HG03045 (cell line): Measurements from ENCODE around the gene DISC1.
"Not testable (repeated sequence)": the region's sequence is repeated elsewhere in the genome, so short reads cannot be mapped to it uniquely, and the experiment has no call there.

Source experiments
- ATAC-seq: cut with Tn5 transposase; IDR thresholded peaks from one replicate; pipeline ENCODE4 v1.9.1; 2021; ENCODE audit warnings: mild to moderate bottlenecking, moderate library complexity; ENCODE audit not compliant: unreplicated experiment

Gene DISC1

DNA sequence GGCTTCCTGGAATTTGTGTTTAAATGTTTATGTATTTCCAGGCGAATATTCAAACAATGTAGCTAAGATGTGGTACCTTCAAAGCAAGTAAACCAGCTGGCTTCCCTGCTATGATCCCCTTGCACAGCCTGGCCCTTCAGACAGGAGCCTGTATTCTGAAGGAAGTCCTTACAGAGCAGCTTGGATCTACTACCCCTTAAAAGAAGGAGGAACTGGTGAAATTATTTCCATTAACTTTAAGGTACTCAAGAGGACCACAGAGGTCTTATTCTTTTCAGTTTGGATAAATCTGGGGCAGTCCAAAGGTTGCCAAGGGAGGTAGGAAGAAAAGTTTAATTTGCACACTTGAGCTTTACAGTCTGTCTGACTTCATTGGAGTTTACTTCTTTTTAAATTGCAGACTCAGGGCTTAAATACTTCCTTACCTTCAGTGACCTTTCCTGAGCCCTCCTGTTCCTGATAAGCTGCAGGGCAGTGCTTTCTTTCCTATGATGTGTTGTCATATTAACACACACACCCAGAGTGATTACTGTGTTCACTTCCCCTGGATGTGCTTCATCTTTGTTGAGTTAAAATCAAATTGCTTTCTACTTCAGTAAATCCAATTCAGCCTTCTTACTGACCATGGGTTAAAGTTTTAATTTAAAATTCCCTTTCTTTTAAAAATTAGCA lies 40.5 kb downstream of the DISC1 start:
- no peak for ATAC-seq

DNA sequence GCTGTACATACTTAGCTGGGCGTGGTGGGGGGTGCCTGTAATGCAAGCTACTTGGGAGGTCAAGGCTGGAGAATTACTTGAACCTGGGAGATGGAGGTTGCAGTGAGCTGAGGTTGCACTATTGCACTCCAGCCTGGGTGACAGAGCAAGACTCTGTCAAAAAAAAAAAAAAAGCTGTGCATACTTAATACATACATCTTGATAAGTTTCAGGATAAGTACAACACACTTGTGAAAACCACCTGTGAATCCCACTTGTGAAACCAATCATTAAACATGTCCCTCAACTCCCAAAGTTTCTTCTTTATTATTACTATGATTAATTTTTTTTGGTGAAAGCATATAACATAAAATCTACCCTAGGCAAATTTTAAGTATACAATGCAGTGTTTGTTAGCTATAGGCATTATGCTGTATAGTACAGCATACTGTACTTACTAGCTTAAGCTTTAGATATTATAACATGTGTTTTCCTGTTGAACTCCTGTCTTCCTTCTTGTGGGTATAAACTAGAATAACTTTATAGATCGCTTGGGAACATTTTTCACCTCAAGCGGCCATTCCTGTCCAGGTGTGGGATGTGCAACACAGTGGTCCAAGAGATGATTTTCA lies 41.4 kb downstream of the DISC1 start:
- ATAC-seq = no peak

DNA sequence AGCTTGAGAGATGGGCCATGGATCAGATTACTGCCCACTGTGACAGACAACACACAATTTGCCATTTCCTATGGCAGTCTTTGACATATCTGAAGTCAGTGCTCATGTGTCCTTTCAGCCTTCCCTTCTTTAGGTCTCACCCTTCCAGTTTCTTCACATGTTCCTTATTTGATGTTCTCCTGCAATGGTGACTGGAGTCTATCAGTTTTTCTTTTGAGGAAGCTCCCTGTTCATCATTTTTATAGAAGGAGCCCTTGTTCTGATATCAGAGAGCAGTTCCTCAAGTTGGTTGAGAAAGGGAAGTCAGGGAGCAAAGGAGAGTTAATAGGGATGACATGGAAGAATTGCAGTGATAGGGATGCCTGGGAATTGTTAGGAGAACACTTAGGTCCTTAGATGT lies 42.2 kb downstream of the DISC1 start:
- ATAC-seq = no peak

DNA sequence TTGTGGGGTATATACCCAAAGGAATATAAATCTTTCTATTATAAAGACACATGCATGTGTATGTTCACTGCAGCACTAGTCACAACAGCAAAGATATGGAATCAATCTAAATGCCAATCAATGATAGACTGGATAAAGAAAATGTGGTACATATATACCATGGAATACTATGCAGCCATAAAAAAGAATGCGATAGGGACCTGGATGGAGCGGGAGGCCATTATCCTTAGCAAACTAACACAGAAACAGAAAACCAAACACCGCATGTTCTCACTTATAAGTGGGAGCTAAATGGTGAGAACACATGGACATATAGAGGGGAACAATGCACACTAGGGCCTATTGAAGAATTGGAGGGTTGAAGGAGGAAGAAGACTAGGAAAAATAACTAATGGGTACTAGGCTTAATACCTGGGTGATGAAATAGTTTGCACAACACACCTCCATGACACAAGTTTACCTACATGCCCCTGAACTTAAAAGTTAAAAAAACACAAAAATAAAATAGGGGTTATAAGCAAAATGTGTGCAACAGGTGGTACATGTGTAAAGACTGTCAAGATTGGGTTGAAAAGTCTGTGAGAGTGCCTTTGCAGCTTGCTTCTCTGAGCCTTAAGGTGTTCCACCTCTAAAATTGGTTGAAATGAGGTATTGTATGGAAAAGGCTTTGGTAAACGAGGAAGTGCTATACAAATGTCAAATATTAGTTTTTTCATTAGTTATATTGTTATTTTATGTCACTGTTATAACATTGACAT lies 43.5 kb downstream of the DISC1 start:
- not testable (repeated sequence) for ATAC-seq

DNA sequence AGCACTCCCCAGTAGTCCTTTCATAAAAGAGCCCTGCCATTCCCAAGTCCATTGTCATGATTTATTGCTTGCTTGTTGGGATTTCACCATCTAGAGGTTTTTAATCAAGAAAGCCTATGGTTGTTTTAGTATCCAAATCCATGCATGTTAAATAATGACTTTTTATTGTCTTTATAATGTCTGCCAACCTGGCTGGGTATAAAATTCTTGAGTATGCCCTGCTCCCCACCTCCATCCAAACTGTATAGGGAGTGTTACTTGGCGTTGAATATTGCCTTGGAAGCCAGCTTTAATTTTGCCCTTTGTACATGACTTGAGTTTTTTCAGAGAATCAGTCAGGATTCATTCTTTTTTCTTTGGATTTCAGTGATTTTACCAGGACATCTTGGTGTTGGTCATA lies 44.2 kb downstream of the DISC1 start:
- ATAC-seq = no peak

DNA sequence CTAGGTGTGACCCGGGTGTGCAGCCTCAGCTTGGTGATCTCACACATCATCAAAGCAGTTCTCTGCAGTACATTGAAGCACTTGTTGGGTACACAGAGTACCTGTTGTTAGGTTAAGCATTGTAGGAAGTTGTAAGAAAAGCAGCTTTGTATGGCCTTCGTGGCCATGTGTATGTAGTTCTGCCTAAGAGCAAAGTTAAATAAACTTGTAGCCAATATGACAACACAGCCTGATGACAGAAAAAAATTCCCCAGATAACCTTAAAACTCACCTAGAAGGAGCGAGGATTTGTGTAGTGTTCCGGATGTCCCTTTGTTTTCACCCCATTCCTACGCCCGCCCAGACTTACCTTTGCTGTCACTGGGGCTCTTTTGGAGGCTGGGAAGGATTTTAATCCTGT lies 48.0 kb downstream of the DISC1 start:
- no peak for ATAC-seq

DNA sequence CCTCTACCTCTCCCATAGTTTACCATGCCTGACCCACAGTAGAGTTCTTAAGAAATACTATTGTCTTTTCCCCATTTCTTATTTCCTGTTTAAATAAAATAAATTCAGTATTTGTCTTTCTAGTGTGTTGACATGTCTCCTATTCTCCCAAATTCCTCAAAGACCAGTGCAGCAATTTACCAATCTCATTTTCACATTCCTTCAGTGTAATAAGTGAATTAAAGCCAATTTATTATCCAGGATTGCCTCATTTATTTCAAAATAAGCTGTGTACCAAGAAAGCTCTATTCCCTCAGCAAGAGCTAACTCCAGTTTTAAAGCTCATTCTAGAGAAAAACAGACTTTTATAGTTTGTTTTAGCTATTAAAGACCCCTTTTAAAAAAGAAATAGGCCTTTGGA lies 49.9 kb downstream of the DISC1 start:
- ATAC-seq = no peak

DNA sequence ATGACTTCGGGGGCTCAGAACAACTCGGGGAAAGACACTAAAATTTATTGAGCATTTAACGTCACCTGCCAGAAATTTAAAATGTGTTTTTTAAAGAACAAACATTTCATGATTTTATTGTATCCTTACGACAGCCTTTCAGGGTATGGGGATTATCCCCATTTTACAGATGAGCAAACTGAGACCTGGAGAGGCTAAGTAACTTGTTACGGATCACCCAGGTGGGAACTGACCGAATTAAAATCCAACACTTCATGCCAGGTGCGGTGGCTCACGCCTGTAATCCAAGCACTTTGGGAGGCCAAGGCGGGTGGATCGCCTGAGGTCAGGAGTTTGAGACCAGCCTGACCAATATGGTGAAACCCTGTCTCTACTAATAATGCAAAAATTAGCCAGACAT lies 50.9 kb downstream of the DISC1 start:
- ATAC-seq = no peak

DNA sequence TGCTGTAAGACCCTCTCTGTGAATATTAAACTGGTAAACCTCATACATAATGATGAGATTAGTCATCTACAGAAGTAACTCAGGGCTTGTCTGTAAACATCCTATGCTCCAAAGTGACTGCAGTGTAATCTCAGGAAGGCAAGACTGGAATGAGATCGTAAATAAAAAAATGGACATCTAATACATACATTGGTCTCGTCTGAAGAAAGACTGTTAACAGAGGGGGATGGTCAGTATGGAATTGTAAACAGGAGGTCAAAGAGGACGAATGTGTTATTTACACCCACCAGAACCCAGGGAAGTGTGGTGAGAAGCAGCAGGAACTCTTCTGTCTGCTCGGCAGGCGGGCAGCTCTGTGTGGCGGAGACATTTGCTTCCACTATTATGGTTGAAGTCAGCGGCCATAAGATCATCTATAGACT lies 51.4 kb downstream of the DISC1 start:
- no peak for ATAC-seq

DNA sequence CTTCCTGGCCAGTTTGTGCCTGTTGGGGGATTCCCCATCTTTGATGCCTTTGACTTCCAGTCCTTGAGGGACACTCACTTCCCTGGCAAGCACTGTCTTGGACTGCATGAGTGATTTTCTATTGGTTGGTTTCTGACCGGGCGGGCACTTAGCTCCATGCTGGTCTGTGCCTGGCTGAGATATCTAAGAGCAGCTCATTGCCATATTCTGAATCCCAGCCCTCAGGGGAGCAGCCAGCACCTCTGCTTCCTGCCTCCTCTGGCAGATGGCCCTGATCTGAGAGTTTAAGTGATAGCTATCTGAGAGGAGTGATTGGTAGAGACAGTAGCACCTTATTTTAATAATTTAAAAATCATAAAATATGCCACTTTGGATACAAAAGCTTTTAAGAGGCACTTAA lies 52.5 kb downstream of the DISC1 start:
- ATAC-seq = no peak

DNA sequence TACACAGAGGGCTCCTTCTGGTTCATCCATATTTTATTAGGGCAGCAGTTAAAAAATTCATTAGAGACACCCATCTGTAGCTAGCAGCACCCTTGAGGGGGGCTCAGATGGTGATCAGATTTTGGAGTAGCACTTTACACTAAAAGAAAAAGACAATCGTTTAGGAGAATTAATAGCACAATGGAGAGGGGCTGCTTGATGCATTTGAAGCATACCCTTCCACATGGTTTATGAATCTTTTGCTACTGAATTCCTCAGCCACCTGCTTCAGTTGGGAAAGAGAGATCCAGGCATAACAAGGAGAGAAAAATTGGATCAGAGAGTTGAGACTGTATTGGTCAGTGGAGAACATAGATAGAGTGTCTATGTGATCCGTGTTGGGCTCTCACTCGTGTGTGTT lies 54.4 kb downstream of the DISC1 start:
- no peak for ATAC-seq

DNA sequence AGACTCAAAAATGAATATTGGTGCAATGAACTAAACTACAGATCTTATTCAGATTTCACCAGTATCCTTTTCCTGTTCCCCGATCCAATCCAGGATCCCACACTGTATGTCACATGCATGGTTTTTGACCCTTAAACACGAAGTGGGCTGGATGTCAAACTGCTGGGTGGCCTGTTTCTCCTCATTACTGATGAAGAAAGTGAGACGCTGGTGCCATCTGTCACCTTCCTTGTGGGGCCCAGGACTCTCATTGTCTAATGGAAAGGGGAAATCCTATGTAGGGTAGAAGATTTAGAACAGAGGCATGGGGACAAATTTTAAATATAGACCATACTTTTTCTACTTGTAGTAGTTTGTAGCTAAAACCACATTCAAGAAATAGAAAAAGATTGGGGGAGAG lies 56.2 kb downstream of the DISC1 start:
- ATAC-seq = no peak

DNA sequence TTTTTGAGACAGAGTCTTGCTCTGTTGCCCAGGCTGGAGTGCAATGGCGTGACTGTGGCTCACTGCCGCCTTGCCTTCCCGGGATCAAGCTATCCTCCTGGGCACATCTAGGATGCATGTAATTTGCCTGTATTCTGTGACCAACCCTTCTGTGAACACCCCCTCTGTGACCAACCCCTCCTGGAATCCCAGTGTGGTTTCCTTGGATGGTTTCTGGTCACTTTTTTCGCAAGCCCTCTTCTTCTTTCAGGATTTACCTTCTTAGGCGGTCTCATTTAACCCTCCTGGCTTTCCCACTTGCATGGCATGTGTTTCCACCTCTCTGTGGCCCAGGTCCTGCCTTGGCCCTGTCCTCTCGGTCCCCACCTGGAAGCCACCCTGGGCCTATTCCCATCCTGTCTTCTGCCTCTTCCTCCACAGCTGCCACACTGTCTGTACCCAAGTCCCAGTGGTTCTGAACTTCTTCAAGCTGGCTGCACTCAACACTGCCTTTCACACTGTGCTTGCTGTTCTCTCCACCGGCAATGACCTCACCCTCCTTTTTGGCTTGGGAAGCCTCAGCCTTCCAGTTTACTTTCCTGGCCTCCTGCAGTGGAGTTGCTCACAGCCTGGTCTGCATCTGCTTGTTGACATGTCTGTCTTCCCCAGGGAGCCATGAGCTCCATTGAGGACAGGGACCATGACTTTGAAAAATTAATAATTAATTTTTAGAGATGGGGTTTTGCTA lies 57.0 kb downstream of the DISC1 start:
- ATAC-seq = no peak

DNA sequence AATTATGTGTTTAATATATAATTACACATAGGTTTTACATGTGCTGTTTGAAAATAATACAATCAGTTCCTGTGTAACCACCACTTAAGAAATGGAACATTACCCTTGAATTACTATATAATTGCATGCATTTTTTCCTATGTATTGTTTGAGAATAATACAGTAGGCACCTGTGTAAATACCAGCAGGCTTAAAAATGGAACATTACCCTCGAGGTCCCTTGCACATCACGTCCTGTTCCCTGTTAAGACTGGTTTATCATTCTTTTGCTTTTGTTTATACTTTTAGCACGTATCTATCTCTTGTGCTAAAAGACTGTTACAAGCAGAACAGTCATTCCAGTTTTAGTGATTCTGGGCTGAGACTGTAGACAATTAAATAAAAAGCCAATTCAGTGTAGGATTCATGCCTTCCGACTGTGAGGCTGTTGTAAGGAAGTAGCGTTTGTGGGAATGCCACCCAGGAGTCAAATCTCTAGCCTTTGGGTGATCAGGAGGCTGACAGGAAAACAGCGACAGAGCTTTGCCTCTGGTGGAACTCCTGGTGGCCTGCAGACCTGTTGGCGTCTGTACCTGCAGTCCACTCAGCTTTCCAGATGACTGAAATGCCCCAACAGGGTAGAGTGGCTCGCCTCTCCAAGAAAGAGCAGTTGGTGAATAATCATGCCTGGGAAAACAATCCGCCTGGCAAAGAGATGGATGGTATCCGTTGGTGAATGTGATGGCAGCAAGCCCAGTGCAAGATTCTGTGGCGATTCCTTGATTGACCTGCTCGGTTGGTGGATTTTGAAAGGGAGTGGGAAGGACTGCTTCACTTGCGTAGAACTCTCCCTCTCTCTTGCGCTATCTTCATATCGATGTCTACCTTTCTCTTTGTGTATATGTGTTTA lies 58.0 kb downstream of the DISC1 start:
- ATAC-seq = no peak

DNA sequence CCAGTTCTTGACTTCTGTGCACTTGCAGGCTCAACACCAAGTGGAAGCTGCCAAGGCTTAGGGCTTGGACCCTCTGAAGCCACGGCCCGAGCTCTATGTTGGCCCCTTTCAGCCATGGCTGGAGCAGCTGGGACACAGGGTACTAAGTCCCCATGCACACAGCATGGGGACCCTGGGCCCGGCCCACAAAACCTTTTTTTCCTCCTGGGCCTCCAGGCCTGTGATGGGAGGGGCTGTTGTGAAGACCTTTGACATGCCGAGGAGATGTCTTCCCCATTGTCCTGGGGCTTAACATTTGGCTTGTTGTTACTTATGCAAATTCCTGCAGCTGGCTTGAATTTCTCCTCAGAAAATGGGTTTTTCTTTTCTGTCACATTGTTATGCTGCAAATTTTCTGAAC lies 59.8 kb downstream of the DISC1 start:
- ATAC-seq = no peak

DNA sequence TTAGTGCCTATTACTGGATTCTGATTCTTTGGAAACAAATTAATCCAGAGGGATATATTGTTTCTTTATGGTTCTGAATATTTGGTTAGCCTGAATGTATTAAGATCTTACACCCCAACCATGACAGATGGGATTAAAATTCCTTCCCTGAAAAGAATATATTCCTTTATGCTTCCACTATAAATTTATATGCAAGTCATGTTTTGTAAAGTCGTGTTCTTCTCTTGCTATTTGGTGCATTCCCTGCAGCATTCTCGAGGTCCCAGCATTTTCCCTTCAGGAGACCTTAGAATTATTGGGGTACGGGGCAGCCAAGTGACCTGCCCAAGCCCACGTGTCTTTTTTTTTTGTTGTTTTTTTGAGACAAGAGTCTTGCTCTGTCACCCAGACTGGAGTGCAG lies 62.4 kb downstream of the DISC1 start:
- ATAC-seq = no peak

DNA sequence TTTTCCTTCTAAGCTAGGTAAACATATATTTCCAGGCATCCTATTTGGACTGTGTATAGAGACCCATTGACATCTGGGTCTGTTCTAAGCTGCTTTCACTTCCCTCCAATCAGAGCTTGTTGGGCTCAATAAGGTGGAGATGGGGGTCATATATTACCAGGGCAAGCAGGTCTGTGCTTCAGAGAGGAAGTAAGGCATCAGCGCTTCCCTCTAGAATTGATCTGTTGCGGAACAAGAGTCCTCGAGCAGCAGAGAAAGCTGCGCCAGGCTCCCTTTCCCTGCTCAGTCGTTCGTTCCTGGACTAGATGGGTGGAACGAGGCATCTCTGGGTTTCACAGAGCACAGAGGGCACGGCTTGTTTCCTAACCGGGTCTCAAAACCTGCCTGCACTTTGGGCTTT lies 63.5 kb downstream of the DISC1 start:
- ATAC-seq = no peak

DNA sequence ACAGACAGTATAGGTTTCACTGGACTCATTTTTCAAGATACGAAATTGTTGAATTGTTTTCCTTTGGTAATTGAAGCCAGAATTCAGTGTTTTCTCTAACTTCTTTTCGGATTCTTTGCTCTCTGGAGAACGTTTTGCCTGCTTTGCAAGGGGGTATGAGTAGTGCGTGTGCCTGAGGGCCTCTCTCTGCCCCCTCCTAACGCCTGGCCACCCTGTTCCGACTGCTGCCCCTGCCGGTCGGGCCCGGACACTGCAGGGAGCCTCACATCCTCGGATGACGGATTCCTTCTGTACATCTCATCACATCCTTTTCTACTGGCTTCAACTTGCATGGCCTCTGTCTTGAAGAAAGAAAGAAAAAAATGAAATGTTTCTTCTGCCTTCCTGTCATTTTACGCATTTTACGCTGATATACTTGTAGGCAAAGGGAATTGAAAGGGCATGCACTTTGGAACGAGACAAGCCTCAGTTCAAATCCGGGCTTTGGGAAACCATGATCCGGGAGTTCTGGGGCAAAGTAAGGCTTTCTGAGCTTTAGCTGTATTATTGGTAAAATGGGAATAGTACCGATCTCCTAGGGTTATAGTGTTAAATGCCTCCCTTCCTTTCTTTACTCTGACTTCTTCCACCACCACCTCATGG lies 65.1 kb downstream of the DISC1 start:
- ATAC-seq = no peak

DNA sequence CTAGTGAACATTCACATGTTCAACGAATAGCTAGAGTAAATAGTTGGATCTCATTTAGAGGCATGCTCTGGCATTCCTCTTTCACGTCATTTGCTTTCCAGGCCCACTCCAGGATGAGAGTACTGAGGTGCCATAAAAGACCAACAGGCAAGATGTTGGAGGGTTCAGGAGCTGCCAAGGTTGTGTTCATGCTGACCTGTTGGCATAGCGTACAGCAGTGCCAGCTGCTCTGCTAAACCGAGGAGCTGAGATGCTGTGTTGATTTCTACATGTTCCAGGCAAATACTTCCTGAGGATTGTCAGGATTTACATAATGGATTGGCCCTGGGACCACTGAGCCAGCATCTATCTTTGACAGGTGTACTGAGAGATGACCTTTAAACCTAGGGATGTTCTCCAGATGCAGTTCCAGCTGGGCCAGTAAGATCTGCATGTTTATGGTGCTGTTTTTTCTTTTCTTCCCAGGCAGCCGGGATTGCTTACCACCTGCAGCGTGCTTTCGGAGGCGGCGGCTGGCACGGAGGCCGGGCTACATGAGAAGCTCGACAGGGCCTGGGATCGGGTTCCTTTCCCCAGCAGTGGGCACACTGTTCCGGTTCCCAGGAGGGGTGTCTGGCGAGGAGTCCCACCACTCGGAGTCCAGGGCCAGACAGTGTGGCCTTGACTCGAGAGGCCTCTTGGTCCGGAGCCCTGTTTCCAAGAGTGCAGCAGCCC lies 66.9 kb downstream of the DISC1 start:
- ATAC-seq = no peak

DNA sequence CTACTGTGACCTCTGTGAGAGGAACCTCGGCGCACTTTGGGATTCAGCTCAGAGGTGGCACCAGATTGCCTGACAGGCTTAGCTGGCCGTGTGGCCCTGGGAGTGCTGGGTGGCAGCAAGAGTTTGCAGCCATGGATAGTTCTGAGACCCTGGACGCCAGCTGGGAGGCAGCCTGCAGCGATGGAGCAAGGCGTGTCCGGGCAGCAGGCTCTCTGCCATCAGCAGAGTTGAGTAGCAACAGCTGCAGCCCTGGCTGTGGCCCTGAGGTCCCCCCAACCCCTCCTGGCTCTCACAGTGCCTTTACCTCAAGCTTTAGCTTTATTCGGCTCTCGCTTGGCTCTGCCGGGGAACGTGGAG lies 67.5 kb downstream of the DISC1 start:
- no peak for ATAC-seq
